Endothelial cell of umbilical vein (primary cell): Measurements from ENCODE around the gene SLIT1.

ENCODE experiments used
- CTCF ChIP-seq, 2 donors: IDR thresholded peaks; 1 replicate in 1 of 2; 2 replicates in 1 of 2; pipeline ENCODE4 v1.5.1; 2011; ENCODE audit warnings: low read length in 2 of 2, mild to moderate bottlenecking in 2 of 2, moderate library complexity in 2 of 2, control low read depth in 1 of 2, inconsistent platforms in 1 of 2, low read depth in 1 of 2; ENCODE audit not compliant: insufficient read depth in 1 of 2; ENCODE audit errors: extremely low read depth in 1 of 2
- EZH2 ChIP-seq: IDR thresholded peaks from 2 replicates; pipeline ENCODE4 v1.6.1; 2012; ENCODE audit warnings: borderline replicate concordance, low read depth, mild to moderate bottlenecking, moderate library complexity, low read length, inconsistent platforms; ENCODE audit not compliant: severe bottlenecking
- GATA2 ChIP-seq: IDR thresholded peaks from 2 replicates; pipeline ENCODE4 v1.7.0; 2011; ENCODE audit warnings: low read depth, mild to moderate bottlenecking, moderate library complexity, mixed read lengths, low read length; ENCODE audit not compliant: insufficient read length, insufficient read depth
- JUN ChIP-seq: IDR thresholded peaks from 2 replicates; pipeline ENCODE4 v1.6.1; 2011; ENCODE audit warnings: borderline replicate concordance, low read depth; ENCODE audit not compliant: insufficient read length, insufficient read depth
- MYC ChIP-seq: IDR thresholded peaks from one replicate; pipeline ENCODE4 v1.6.1; 2011; ENCODE audit warnings: mild to moderate bottlenecking, low read depth, low read length
- POLR2A ChIP-seq: IDR thresholded peaks from 2 replicates; pipeline ENCODE4 v1.6.1; 2012; ENCODE audit warnings: low read depth, mild to moderate bottlenecking, control low read depth, low read length
- POLR2AphosphoS5 ChIP-seq: IDR thresholded peaks from 2 replicates; pipeline ENCODE4 v1.6.1; 2012; ENCODE audit warnings: low read depth, mild to moderate bottlenecking, control low read depth, low read length, moderate library complexity; ENCODE audit not compliant: insufficient read depth
- TF ChIP-seq, protein P1 (sequence below): IDR thresholded peaks from 2 replicates; pipeline ENCODE4 v1.6.1; 2011; ENCODE audit not compliant: insufficient read depth, insufficient read length

DNA sequence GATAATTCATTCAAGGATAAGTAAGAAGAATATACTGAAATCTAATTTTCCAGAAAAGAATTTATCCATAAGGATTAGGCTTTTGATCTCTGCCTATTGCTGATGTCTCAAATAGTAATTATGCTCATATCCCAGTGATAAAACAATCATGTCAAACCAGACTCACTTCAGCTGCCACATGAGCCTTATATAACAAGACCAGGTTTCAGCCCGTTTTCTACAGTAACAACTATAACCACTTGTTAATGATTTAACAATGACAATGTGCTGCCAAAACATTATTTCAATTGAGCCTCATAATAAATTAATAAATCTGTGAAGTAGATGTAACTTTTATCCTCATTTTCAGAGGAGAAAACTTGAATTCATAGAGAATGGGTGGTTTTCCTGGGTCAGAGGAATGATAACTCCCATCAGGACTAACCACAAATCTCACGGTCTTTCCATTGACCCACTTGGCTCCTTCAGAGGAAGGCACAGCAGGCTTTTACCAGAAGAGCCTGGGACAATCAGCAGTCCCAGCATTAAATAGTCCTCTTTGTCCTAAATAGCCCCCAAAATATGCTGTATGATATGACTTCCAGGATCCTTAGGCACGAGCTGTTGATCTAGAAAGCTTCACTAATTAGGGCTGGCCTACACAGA lies 42.5 kb upstream of the SLIT1 start:
- TF ChIP-seq EZH2 = no peak
- TF ChIP-seq POLR2AphosphoS5 = no peak
- no peak for TF ChIP-seq GATA2
- no peak for TF ChIP-seq POLR2A
- TF ChIP-seq CTCF (IDR thresholded peaks at IDR 0.05; ENCODE audit: extremely low read depth in 1 of 2, insufficient read depth in 1 of 2, low read depth in 1 of 2, low read length in 2 of 2) = no peak
- TF ChIP-seq, protein P1, sequence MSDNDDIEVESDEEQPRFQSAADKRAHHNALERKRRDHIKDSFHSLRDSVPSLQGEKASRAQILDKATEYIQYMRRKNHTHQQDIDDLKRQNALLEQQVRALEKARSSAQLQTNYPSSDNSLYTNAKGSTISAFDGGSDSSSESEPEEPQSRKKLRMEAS = no peak
- no peak for TF ChIP-seq JUN
- TF ChIP-seq MYC = no peak
